NCI-H2196 treated with DMSO at 0.1 percent for 48 hours (cell line): ENCODE data around the gene COL2A1.

Experiments
- DNase-seq: peaks from one replicate; lab custom pipeline; 2025; ENCODE audit not compliant: unreplicated experiment; lab: John Stamatoyannopoulos, UW

Gene COL2A1

DNA sequence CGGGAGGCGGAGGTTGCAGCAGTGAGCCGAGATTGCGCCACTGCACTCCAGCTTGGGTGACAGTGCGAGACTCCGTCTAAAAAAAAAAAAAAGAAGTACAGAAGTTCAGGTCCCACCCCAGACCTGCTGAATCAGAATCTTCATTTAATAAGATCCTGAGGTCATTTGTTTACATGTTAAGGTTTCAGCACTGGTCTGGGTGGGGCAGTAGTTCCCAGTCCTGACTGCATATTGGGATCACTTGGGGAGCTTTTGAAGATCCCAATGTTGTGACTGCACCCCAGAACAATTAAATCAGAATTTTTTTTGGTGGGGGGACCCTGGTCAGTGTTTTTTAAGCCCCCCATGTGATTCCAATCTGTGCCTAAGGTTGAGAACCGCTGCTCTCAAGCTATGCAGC is 11.7 kb upstream of the COL2A1 start:
- no peak for DNase-seq

- no peak for DNase-seq
Measured at GRCh38 chr12:48015129-48015528, 10.9 kb upstream of the COL2A1 start.

GRCh38 chr12:48013287-48013686 is 9.0 kb upstream of the COL2A1 start:
- no peak for DNase-seq

GRCh38 chr12:48012070-48012469 is 7.8 kb upstream of the COL2A1 start:
- no peak for DNase-seq

GRCh38 chr12:48010366-48010970 is 6.2 kb upstream of the COL2A1 start:
- no peak for DNase-seq

DNA sequence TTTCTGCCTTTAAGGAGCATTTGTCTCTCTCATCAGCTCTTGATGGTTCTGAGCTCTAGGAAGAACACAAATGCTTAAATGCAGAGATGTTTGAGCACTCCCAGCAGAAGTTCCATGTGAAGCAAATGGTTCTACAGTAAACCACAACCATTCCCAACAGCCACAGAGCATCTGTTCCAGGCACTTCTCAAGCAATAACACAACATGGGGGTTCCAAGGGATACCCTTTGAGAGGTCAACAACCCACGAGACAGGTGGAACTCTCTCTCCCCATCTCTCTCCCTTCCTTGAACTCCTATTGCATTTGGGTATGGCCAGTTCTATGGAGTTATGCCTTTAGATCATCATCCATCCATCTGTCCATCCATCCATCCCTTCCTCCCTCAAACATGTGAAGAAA is 5.2 kb upstream of the COL2A1 start:
- DNase-seq = no peak

GRCh38 chr12:48008950-48009349 is 4.7 kb upstream of the COL2A1 start:
- DNase-seq = no peak

GRCh38 chr12:48008349-48008748 is 4.1 kb upstream of the COL2A1 start:
- no peak for DNase-seq

GRCh38 chr12:48007206-48007605 is 2.9 kb upstream of the COL2A1 start:
- DNase-seq = no peak

GRCh38 chr12:48005750-48006021 is 1.4 kb upstream of the COL2A1 start:
- no peak for DNase-seq

DNA sequence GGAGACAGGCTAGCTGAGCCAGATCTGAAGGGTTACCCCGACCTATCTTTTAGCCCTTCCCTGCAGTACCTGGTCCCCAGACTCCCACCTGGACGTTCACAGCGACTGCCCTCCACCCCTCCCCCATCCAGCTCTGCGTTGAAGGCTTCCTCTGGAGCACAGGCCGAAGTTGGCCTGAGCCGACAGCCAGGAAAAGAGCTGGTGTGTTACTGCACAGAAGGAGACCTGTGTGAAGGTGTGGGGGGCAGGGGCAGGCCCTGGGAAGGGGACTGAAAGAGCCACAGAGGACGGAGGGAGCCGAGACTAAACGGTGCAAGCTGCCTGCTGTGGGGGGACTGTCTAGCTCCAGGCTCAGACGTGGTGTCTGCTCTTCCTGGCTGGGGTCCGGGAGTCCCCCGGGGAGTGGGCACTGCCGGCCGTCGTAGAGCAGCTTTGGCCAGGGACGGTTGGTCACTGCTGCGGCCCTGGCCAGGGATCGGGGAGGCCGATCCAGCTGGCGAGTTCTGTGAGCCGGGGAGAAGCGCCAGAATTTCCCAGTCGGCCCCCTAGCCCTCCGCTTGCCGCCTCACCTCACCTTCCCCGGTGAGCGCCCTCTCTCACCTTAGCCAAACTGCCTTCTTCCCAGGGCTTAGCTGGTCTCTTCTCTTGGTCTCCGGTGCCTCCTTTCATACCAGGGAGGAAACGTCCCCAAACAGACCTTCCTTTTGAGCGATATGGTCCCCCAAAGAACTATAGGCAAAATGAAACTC is 899 bp upstream of the COL2A1 start:
- DNase-seq = no peak

DNA sequence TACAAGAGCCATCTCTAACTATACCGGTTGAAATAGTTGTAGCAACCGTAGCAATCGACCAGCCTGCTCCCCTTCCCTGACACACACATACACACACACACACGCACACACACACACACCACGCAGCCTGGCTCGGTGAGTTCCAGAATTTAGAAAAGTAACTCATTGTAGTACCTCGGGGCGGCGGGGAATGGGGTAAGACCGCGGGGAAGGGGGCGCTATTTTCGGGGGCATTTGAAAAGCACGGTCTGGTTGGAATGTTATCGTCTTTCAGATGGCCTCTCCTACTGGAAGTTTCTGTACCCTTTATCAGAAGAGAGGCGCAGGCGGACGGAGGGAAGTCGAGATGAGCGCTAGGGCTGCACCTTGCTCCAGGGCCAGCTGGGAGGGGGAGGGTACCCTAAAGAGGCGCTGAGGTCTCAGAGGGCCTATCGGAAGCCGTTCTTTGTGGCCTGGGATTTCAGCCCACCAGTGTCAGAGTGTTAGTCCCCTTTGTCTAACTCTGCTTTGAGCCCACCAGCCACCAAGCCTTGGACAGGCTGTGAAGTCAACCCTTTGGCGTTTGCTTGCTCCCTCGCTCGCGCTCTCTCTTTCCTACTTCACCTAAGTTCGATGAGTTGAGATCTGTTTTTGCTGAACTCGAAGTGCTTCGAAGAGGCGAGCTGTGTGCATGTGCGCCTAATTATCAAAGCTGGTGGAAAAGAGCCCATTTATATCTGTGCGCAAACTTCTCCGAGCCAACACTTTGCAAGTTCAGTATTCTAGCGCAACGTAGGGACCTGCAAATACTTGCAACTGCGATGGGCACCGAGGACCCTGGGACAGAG is 837 bp downstream of the COL2A1 start:
- DNase-seq = no peak

DNA sequence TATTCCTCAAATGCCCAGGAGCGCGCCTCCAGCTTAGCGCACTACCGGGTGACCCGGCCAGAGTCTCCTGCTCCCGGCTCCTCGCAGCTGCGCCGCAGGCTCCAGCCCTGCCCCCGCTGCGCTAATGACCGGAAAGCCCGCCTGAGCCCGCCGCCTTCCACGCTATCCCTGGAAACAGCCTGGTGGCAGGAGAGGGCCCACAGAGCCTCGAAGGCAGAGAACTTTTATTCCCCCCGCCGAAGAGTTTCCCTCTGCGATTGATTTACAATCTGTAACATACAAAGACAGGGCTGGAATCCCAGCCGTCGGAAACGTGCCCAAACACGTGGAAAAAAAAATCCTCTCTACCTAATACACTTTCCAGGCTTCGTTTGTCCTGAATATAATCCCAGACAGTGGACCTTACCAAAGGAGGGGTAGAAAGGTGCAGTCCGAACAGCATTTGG is 1.5 kb downstream of the COL2A1 start:
- no peak for DNase-seq

DNA sequence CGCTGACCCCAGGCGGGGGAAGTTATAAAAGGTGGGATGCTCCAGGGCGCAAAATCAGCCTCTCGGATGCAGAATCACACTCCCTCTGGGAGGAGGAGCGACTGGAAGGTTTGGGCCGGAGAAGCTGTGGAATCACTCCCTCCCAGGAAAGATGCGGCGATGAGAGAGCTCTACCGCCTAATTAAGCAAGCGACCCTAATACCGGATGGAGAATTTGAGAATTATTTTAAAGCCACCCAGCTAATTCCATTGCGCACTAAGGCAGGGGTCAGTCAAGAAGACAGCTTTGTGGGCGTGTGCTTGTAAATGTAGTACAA is 1.9 kb downstream of the COL2A1 start:
- DNase-seq = no peak

DNA sequence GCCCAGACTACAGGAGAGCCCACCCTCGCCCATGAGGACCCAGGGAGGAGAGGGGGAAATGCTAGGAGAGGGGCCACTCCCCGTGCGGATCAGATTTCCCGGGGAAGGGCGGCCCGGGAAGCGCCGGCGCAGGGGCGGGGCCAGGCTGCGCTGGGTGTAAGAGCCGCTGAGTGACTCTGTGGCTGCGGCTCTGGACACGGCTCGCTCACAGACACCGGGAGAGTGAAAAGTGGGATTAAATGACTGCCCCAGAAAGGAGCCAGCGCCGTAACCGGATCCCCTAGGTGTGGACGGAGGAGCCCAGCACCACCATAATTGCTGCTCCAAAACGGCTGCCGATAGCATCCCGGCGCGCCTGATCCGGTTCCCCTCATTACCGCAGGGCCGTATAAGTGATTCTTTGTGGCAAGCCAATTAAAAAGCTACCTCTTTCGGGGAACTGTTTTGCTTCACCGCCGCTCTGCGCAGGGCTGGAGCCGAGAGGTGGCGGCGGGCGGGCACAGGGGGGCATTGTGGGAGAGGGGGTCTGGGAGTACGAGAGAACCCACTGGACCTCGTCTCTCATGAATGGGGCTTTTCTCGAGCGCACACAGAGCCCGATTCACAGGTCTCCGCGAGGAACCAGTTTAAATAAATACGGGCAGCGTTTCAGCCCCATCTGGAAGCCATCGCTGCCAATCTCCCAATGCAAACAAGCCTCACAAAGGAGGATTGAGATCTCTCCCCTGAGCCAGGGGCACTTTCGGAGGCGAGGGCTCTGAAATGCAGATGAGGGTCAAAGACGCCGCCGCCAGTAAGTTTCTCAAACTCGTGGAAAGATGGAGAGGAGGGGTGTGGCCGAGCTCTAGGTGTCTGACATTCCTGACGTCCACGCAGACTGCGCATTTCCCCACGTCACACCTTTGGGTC is 2.5 kb downstream of the COL2A1 start:
- DNase-seq = no peak

DNA sequence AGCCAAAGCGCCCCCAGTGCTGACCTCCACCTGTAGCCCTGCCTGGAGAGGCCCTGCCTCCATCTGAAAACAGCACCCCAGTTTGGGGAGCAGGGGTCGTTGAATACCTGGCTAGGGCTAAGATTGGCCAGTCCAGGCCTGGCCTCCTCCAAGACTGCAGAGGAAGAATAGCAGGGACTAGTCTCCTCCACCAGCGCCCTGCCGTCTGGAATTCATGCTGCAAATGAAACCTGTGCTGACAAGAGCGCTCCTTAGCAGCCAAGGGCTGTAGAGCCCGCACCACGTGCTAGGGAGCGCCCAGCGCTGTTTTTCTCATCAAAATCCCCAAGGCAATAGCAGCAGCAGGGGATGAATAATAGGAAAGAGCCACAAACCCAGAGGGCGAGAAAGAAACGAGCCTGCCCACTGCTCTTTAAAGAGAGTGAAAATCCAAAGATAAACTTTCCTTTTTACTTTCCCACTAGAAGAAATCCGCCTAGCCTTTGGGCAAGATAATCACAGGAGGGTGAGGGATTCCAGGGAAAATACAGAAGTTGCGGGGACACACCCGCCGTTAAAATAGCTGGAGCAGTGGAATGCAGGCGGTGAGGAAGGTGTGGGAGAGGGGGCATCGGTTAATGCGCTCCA is 3.3 kb downstream of the COL2A1 start:
- no peak for DNase-seq

GRCh38 chr12:47999816-48000215 is 4.5 kb downstream of the COL2A1 start:
- no peak for DNase-seq

DNA sequence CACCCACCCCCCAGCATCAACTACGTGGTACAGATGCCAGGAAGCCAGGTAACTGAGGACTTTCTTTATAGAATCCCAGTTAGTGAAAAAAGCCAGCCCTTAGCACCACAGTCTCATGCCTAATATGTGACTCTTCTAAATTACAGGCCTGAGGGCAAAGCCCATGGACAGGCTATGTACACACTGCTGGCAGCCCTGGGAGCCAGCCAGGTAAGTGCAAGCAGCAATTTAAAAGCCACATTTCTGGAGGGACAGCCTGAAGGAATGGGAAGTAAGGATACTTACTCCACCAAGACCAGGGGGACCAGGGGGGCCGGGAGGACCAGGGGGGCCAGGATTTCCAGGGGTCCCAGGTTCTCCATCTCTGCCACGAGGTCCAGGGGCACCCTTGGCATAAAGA is 7.0 kb downstream of the COL2A1 start:
- DNase-seq = no peak

GRCh38 chr12:47995981-47996401 is 8.3 kb downstream of the COL2A1 start:
- no peak for DNase-seq

- DNase-seq = no peak
Measured at GRCh38 chr12:47993491-47993890, 10.8 kb downstream of the COL2A1 start.

- DNase-seq = no peak
Measured at GRCh38 chr12:47992776-47993175, 11.5 kb downstream of the COL2A1 start.
